GM12864 (cell line): ENCODE results near the gene WIPF2.

Experiments
- DNase-seq: peaks from one replicate; pipeline ENCODE4 v3.0.0-alpha.2; 2011; ENCODE audit warnings: low read depth
- H3K4me3 ChIP-seq: 2 replicates; pipeline ENCODE4 v1.5.1; 2011; ENCODE audit warnings: mild to moderate bottlenecking, low read depth, low read length, control low read depth
- CTCF ChIP-seq: IDR thresholded peaks from 2 replicates; pipeline ENCODE4 v1.5.1; 2011; ENCODE audit warnings: low read depth, mild to moderate bottlenecking, moderate library complexity, low read length, control low read depth, inconsistent platforms; ENCODE audit errors: missing control alignments

Gene WIPF2

GRCh38 chr17:40329839-40330794 lies 111.0 kb downstream of the WIPF2 start:
- DNase-seq, result no peak
- no peak overlapping the region for H3K4me3 ChIP-seq
- TF ChIP-seq CTCF, result no peak

GRCh38 chr17:40330850-40331470 lies 111.9 kb downstream of the WIPF2 start:
- TF ChIP-seq CTCF, result no peak
- no peak overlapping the region for H3K4me3 ChIP-seq
- no peak for DNase-seq

GRCh38 chr17:40331743-40332641 lies 112.9 kb downstream of the WIPF2 start:
- no peak overlapping the region for H3K4me3 ChIP-seq
- no peak for TF ChIP-seq CTCF
- DNase-seq, result no peak
